ENCODE measurements around the gene IRF2.
"Not testable (repeated sequence)": the region's sequence is repeated elsewhere in the genome, so short reads cannot be mapped to it uniquely, and the experiment has no call there.

The IRF2 gene

DNA sequence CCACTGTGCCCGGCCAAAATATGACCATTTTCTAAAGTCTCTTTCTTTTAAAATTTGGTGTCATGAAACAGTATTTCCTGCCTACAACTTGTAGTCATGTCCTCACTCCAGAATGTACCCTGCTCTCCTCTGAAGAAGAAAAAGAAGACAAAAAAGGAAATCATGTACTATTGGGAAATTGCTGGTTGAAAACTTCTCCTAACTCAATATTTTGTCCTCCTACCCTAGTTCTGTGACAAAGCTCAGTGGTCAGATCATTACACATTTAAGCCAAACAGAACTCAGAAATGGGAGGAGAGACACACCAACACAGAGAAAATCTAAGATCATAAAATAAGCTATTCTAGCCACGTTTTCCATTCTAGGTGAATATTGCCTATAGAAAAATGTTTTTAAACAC is 127.7 kb downstream of the IRF2 start:
- DNase-seq (ENCODE audit: low spot score), result no peak

DNA sequence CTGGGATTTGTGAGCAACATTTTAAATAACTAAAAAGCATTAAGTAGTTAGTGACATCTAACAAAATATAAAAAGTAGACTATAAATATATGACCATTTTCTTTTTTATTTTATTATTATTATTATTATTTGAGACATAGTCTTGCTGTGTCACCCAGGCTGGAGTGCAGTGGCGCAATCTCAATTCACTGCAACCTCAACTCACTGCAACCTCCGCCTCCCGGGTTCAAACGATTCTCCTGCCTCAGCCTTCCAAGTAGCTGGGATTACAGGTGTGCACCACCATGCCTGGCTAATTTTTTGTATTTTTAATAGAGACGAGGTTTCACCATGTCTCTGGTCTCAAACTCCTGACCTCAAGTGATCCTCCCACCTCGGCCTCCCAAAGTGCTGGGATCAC is 128.1 kb downstream of the IRF2 start:
- DNase-seq (ENCODE audit: low spot score), result not testable (repeated sequence)

DNA sequence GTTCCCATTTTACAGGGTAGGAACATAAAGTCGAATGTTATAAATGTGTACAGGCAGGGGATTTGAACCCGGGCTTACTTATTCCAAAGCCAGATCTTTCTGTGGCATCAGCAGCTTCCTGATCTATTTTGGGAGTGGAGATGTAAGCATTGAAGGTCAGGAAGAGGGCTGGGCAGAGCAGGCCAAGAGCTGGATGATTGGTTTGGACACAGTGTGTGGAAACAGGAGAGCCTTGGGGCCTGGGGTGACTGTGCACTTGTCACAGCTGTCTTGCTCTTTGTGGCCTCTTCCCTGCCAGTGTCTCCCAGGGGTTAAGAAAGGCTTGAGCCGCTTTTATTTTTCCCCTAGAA is 128.8 kb downstream of the IRF2 start:
- DNase-seq (ENCODE audit: low spot score), result no peak

DNA sequence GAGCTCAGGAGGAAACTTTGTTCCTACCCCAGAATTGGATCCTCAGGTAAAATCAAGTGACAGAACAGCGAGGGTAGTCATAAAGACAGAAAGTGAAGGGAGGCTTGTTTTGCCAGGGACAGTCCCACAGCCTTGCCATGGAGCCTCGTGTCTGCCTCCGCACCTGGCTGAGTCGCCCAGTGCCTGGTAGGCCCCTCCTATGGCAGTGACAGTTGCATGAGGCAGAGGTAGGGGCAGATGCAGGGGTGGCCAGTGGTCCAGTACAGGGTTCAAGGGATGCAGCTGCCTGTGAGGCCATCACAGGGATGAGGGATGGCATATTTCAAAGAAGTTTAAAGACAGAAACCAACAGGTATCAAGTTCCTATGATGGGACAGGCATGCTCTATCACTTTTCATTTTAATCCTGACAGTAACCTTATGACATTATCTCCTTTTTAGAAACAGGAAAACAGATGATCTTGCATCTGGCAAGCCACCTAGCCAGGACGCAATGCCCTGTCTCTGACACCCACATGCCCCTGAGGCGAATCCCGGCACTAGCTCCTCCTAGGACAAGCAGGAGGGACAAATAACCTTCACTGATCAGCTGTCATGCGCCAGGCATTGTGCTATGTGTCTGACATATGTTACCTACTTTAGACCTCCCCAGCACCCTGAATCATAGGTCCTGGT is 129.3 kb downstream of the IRF2 start:
- DNase-seq (ENCODE audit: low spot score), result no peak

DNA sequence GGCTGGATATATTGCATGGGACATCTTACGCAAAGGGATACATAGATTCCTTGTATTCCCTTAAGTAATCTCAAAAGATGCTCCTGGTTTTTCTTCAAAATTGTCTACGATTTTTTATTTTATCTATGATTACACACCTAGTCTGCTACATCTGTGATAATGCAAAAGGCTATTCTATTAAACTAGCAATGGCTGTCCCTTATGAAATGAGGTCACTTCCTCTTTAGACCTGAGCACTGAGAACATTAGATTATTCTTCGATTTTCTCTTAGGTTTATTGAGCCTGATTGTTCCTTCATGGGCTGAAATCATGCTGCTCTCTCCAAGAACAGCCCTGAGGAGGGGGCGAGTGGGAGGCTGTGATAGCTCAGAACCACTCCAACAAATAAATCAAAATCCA is 129.9 kb downstream of the IRF2 start:
- DNase-seq (ENCODE audit: low spot score), result no peak

DNA sequence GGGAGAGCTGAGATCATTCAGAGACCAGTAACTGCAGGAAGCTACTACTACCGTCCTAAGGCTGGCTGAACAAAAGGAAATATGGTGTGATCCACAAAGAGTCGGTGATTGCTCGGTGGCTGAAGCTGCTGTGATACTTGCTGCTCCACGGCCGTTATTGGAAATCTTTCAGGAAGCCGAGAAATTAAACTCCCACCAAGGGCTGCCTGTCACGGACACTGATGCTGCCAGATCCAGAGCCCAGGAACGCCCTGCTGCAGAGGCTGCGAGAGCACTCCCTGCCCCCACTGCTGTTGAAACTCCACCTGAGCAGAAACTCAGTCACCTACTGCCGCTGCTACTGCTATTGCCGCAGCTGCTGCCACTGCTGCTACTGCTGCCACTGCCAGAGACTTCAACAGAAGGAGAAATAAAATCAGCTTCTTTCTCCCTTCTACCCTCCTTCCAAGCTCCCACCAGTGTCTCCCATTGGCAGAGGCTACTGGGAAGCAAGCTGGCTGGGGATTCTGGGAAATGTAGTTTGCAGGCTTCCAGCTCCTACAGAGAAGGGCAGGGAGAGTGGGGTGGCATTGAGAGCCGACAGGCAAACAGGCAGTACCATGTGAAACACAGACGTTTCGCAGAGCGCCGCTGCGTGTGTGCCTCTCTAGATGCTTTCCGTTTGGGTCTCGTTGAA is 130.7 kb downstream of the IRF2 start:
- DNase-seq (ENCODE audit: low spot score), result peak; percentile 58

DNA sequence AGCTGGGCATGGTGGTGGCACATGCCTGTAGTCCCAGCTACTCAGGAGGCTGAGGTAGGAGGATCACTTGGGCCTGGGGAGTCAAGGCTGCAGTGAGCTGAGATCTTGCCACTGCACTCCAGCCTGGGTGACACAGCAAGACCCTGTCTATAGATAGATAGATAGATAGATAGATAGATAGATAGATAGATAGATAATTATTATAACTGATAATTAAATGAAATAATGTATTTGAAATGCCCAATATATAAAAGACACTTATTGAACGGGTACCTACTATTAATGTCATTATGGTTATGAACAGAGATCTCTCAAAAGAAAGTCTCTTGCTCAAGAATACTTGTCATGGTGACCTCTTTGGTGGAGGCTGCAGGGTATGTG is 131.5 kb downstream of the IRF2 start:
- DNase-seq (ENCODE audit: low spot score), result not testable (repeated sequence)

DNA sequence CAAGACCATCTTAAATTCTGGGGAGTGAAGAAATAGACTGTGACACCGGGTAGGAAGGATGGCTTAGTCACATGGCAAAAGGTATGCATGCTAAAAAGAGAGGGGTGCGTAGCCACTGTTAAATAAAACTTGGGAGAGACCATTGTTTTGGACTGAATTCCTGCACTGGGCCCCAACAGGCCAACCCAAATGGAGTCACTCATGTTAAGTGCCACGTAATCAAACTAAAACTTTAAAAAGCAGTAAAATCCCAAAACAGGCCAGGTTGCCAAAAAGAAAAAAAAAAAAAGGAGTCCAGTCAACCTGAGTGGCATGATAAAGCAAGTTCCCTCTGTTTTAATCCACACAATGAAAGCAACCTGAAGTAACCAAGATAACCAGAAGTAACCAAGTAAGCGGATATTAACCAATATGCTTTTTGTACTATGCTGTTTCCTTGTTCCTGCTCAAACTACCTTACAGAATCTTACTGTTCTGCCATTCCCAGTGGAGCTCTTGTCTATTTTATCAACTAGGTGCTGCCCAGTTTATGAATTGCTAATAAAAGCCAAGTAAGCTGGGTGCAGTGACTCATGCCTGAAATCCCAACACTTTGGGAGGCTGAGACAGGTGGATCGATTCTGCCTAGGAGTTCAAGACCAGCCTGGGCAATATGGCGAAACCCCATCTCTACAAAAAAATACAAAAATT is 132.0 kb downstream of the IRF2 start:
- DNase-seq (ENCODE audit: low spot score), result no peak

DNA sequence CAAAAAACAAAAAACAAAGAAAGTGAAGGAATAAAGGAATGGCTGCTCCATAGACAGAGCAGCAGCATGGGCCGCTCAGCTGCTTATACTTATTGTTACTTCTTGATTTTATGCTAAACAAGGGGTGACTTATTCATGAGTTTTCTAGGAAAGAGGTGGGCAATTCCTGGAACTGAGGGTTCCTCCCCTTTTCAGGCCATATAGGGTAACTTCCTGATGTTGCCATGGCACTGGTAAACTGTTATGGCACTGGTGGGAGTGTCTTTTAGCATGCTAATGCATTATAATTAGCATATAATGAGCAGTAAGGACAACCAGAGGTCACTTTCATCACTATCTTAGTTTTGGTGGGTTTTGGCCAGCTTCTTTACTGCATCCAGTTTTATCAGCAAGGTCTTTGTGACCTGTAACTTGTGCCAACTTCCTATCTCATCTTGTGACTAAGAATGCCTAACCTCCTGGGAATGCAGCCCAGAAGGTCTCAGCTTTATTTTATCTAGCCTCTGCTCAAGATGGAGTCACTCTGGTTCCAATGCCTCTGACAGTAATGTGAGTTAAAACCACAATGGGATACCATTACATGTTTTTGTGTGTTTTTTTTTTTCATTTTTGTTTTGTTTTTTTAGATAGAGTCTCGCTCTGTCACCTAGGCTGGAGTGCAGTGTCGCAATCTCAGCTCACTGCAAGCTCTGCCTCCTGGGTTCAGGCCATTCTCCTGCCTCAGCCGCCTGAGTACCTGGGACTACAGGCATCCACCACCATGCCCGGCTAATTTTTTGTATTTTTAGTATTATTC is 134.8 kb downstream of the IRF2 start:
- peak; percentile 65 for DNase-seq (ENCODE audit: low spot score)

DNA sequence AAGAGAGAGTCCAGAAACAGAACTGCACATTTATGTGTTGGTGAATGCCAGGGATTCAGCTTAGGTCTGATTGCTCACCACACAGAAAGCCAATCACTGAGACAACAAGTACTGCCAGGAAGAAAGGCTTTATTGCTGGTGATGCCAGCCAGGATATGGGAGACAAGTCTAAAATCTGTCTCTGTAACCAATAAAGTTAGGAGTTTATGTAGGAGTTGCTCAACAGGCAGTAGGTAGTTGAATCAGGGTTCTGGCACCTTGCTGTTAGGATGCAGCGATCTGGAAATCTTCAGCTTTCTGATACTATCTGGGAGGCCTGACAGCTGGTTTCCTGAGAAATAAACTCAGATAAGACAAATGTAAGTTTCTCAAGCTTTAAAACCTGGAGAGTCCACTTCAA is 136.4 kb downstream of the IRF2 start:
- no peak for DNase-seq (ENCODE audit: low spot score)
